ENCODE data around the gene ARHGAP28. TPM values are rescaled to one million over a fixed set of nuclear protein-coding genes. Genes with fewer than 3 reads are reported as not detected.
"Not testable (repeated sequence)": the region's sequence is repeated elsewhere in the genome, so short reads cannot be mapped to it uniquely, and the experiment has no call there.

The ARHGAP28 gene
- total RNA-seq, 1 donor: 11.9 TPM

- no peak overlapping the region for H3K4me3 ChIP-seq (ENCODE audit: low read depth, low read length)
- DNase-seq (ENCODE audit: low read depth): no peak
- TF ChIP-seq CTCF (IDR thresholded peaks at IDR 0.05; ENCODE audit: insufficient read depth, low read length): no peak
Measured at GRCh38 chr18:6837904-6838303, 108.4 kb downstream of the ARHGAP28 start.

GRCh38 chr18:6842081-6842480 is 112.6 kb downstream of the ARHGAP28 start:
- no peak overlapping the region for H3K4me3 ChIP-seq (ENCODE audit: low read depth, low read length)
- DNase-seq (ENCODE audit: low read depth): no peak
- TF ChIP-seq CTCF (IDR thresholded peaks at IDR 0.05; ENCODE audit: insufficient read depth, low read length): no peak

GRCh38 chr18:6843308-6843707 is 113.8 kb downstream of the ARHGAP28 start:
- no peak for DNase-seq (ENCODE audit: low read depth)
- no peak for TF ChIP-seq CTCF (IDR thresholded peaks at IDR 0.05; ENCODE audit: insufficient read depth, low read length)
- H3K4me3 ChIP-seq (ENCODE audit: low read depth, low read length): no peak overlapping the region

- DNase-seq (ENCODE audit: low read depth); H3K4me3 ChIP-seq (ENCODE audit: low read depth, low read length): not testable (repeated sequence)
Measured at GRCh38 chr18:6845521-6845920, 116.0 kb downstream of the ARHGAP28 start.

- no peak for TF ChIP-seq CTCF (IDR thresholded peaks at IDR 0.05; ENCODE audit: insufficient read depth, low read length)
- no peak for DNase-seq (ENCODE audit: low read depth)
Measured at GRCh38 chr18:6850396-6850795, 120.9 kb downstream of the ARHGAP28 start.

DNA sequence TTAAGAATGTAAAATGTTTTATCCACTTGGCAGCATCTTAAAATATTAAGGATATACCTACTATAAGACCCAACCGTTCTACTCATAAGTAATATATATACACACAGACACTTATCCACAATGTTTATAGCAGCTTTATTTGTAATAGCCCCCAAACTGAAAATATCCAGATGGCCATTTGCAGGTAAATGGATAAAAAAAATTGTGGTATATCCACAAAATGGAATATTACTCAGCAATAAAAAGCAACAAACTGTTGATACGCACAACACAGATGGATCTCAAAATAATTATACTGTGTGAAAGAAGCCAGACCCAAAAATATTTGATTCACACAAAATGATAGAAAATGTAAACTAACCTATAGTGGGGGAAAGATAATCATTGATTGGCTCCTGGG is 122.0 kb downstream of the ARHGAP28 start:
- no peak for TF ChIP-seq CTCF (IDR thresholded peaks at IDR 0.05; ENCODE audit: insufficient read depth, low read length)
- H3K4me3 ChIP-seq (ENCODE audit: low read depth, low read length): no peak overlapping the region
- no peak for DNase-seq (ENCODE audit: low read depth)

More at GRCh38 chr18:6850396-6850795, 120.9 kb downstream of the ARHGAP28 start:
- no peak overlapping the region for H3K4me3 ChIP-seq (ENCODE audit: low read depth, low read length)

DNA sequence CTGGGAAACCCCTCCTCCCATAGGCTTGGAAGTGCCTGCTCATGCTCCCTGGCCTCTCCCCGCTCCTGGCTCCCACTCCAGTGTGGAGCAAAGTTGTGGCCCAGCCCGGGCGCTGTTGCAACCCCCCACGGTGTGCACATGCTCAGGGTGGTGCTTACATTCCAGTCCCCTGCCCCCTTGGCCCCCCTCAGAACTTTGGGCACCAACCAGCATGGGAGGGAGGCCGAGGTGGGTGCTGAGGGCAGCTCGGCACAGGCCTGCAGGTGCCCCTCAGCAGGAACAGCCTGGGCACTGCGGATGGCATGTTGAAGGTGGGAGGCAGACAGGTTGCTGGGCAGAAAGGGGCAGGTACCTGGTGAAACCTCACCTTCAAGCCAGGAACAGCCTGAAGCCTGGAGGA is 125.3 kb downstream of the ARHGAP28 start:
- no peak for TF ChIP-seq CTCF (IDR thresholded peaks at IDR 0.05; ENCODE audit: insufficient read depth, low read length)
- no peak for DNase-seq (ENCODE audit: low read depth)
- no peak overlapping the region for H3K4me3 ChIP-seq (ENCODE audit: low read depth, low read length)

Measured in fibroblast of the aortic adventitia (primary cell).